K562 (cell line): ENCODE measurements around the gene ZNF609.

Source experiments
- BCL6 ChIP-seq: fragments of 250-450 bp; sonication (Bioruptor Pico); IDR thresholded peaks from 2 replicates; pipeline ENCODE4 v1.4.0; 2020
- CHD4 ChIP-seq: fragments of 200-600 bp; sonication (generic); IDR thresholded peaks from 3 replicates; pipeline ENCODE4 v1.6.1; 2012; ENCODE audit warnings: low read depth, mild to moderate bottlenecking, mixed read lengths, low read length, inconsistent platforms; ENCODE audit not compliant: insufficient read depth, insufficient replicate concordance, poor library complexity, severe bottlenecking
- CTCF ChIP-seq, 3 experiments: IDR thresholded peaks in 2 of 3; conservative IDR thresholded peaks in 1 of 3; 2 replicates each; pipeline ENCODE4 v1.5.1; 2011 to 2012; ENCODE audit warnings: low read length in 3 of 3, mild to moderate bottlenecking in 3 of 3, control low read depth in 2 of 3, improper control_type of control experiment in 1 of 3, inconsistent platforms in 1 of 3, low read depth in 1 of 3, mixed read lengths in 1 of 3, moderate library complexity in 1 of 3; ENCODE audit not compliant: insufficient read depth in 2 of 3
- GABPA ChIP-seq: fragments of 200-800 bp; sonication (Bioruptor generic); conservative IDR thresholded peaks from 2 replicates; pipeline ENCODE4 v1.6.1; 2016; ENCODE audit warnings: low read depth, missing genetic modification characterization, missing compliant biosample characterization
- HDAC2 ChIP-seq: fragments of 450-650 bp; IDR thresholded peaks from 2 replicates; pipeline ENCODE4 v1.6.1; 2016; ENCODE audit warnings: mild to moderate bottlenecking
- KLF16 ChIP-seq: IDR thresholded peaks from 2 replicates; pipeline ENCODE4 v1.6.1; 2016; ENCODE audit warnings: antibody characterized with exemption
- MCM2 ChIP-seq: fragments of 450-650 bp; IDR thresholded peaks from 2 replicates; pipeline ENCODE4 v1.6.1; 2017; ENCODE audit warnings: low read depth, mild to moderate bottlenecking
- NBN ChIP-seq: fragments of 450-650 bp; IDR thresholded peaks from 2 replicates; pipeline ENCODE4 v1.6.1; 2016; ENCODE audit warnings: low read depth, mild to moderate bottlenecking
- TCF7L2 ChIP-seq: fragments of 150-350 bp; IDR thresholded peaks from 2 replicates; pipeline ENCODE4 v1.6.1; 2016; ENCODE audit warnings: low read depth, mild to moderate bottlenecking, low read length, moderate library complexity
- ZNF217 ChIP-seq: sonication (generic); formaldehyde crosslinking; IDR thresholded peaks from 2 replicates; pipeline ENCODE4 v1.8.0; 2022; ENCODE audit warnings: mild to moderate bottlenecking, missing genetic modification reagents
- TF ChIP-seq, protein P1 (sequence below): sonication (generic); formaldehyde crosslinking; IDR thresholded peaks from 2 replicates; pipeline ENCODE4 v1.8.0; 2022; ENCODE audit warnings: missing genetic modification reagents, mild to moderate bottlenecking, borderline replicate concordance

DNA sequence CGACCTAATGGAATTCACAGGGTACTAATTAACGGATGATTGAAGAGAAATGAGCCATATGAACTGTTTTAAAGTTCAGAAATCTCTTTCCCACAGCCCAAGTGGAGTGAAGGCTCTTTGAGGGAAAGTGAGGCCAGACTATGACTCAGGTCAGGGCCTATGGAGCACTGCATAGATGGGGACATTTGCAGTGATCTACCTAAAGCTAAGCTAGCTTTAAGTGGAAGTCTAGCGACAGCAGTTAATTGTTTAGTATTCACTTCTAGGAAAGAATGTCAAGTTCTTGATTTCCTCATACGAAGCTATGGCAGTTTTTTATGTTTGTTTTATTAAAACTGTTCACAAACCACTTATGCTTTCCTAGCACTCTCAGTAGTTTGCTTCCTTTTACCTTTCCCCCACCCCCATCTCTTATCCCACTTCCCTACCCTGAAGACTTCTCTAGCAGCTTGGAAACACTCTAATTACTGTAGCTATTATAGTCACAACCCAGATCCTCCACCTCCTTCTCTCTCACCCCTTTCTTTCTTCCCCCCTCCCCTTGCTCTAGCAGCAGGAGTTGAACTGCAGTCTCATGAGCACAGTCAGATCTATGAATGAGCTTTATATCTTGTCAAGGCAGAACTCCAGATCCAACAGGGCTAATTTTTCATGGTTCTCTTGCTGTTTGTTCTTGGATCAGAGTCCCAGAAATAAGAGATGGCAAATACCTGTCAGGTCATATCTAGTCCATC lies 6.2 kb downstream of the ZNF609 start:
- no peak for TF ChIP-seq GABPA (tag)
- TF ChIP-seq KLF16: no peak
- no peak for TF ChIP-seq TCF7L2
- TF ChIP-seq, protein P1, sequence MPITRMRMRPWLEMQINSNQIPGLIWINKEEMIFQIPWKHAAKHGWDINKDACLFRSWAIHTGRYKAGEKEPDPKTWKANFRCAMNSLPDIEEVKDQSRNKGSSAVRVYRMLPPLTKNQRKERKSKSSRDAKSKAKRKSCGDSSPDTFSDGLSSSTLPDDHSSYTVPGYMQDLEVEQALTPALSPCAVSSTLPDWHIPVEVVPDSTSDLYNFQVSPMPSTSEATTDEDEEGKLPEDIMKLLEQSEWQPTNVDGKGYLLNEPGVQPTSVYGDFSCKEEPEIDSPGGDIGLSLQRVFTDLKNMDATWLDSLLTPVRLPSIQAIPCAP (CRISPR knock-in tag): no peak
- no peak for TF ChIP-seq CTCF (IDR thresholded peaks at IDR 0.05 in 2 of 3, conservative IDR thresholded peaks at IDR 0.05 in 1 of 3; ENCODE audit: insufficient read depth in 2 of 3, low read depth in 1 of 3, low read length in 3 of 3)
- TF ChIP-seq ZNF217 (CRISPR knock-in tag): no peak
- no peak for TF ChIP-seq NBN
- TF ChIP-seq MCM2: no peak
- no peak for TF ChIP-seq CHD4
- TF ChIP-seq HDAC2: no peak
- no peak for TF ChIP-seq BCL6 (CRISPR knock-in tag)
